Ovary (tissue), 3 donors: ENCODE measurements around the gene SLC27A2.

Source experiments
- POLR2A ChIP-seq: fragments of 450-650 bp; IDR thresholded peaks from one replicate; pipeline ENCODE4 v1.6.1; 2017; ENCODE audit warnings: antibody characterized with exemption, mild to moderate bottlenecking, moderate library complexity
- TF ChIP-seq, protein P1 (sequence below), 3 donors: fragments of 450-650 bp in 2 of 3; fragments of 200-600 bp in 1 of 3; IDR thresholded peaks; one replicate each; pipeline versions ENCODE4 v1.5.1 to v1.8.0; 2016 to 2022; ENCODE audit warnings: antibody characterized with exemption in 3 of 3, mild to moderate bottlenecking in 1 of 3
- donor health status: DM: no; HTN: no; CAD: no.

GRCh38 chr15:50206020-50206419 is 24.0 kb downstream of the SLC27A2 start:
- TF ChIP-seq, protein P1, sequence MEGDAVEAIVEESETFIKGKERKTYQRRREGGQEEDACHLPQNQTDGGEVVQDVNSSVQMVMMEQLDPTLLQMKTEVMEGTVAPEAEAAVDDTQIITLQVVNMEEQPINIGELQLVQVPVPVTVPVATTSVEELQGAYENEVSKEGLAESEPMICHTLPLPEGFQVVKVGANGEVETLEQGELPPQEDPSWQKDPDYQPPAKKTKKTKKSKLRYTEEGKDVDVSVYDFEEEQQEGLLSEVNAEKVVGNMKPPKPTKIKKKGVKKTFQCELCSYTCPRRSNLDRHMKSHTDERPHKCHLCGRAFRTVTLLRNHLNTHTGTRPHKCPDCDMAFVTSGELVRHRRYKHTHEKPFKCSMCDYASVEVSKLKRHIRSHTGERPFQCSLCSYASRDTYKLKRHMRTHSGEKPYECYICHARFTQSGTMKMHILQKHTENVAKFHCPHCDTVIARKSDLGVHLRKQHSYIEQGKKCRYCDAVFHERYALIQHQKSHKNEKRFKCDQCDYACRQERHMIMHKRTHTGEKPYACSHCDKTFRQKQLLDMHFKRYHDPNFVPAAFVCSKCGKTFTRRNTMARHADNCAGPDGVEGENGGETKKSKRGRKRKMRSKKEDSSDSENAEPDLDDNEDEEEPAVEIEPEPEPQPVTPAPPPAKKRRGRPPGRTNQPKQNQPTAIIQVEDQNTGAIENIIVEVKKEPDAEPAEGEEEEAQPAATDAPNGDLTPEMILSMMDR (IDR thresholded peaks at IDR 0.05): no peak
- no peak for TF ChIP-seq POLR2A
